NCI-H1105 treated with DMSO at 0.1 percent for 48 hours (cell line): Measurements from ENCODE around the gene HMX3.
"Not testable (repeated sequence)": the region's sequence is repeated elsewhere in the genome, so short reads cannot be mapped to it uniquely, and the experiment has no call there.

Experiments used
- DNase-seq: peaks from one replicate; lab custom pipeline; 2025; lab: John Stamatoyannopoulos, UW

The HMX3 gene

DNA sequence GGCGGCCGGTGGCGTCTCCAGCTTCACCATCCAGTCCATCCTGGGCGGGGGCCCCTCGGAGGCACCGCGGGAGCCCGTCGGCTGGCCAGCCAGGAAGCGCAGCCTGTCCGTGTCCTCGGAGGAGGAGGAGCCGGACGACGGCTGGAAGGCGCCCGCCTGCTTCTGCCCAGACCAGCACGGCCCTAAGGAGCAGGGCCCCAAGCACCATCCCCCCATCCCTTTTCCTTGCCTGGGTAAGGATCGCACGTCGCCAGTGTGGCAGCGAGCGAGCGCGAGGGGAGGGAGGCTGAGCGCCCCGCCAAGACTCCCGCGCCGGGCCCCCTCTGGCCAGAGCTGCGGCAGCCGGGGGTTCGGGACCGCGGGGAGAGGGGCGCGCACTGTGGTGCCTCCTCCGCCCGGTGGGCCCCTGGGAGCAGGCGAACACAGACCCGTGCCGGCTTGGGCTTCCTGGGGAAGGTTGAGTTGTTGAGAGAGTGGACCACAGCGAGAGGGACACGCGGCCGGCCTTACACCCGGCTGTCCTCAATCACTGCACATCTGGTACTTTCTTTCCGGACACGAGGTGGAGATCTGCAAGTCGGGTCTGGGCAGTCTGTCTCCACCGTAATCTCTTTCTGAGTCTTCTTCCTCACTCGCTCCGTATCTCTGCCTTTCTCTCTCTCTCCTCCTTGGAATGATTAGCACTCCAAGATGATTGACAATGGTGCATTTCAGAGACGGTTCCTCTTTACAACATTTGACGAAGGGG, 12.8 kb downstream of the HMX3 start:
- peak; percentile 28 for DNase-seq

DNA sequence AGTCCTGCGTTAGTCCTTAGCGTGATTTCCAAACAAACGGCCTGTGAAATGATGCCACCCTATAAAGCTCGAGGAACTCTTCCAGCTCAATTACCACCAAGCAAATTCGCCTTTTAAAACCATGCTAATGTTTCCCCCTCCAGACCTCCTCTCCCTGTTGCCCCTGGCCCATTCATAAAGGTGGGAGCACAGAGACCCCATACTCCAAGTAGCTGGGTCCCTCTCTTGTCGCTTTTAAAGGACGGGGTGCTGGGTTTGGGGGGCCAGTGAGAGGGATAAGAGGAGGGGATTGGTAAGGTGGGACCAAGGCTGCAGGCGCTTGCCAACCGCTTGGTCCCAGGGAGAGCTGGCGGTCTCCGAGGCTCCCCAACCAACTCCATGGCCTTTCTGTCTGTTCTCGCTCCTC, 13.4 kb downstream of the HMX3 start:
- DNase-seq: peak; percentile 14

- peak; percentile 24 for DNase-seq
Observed at GRCh38 chr10:123149568-123150270, 13.9 kb downstream of the HMX3 start.

- DNase-seq: no peak
Observed at GRCh38 chr10:123150271-123150985, 14.7 kb downstream of the HMX3 start.

GRCh38 chr10:123150986-123151736, 15.4 kb downstream of the HMX3 start:
- DNase-seq: no peak

DNA sequence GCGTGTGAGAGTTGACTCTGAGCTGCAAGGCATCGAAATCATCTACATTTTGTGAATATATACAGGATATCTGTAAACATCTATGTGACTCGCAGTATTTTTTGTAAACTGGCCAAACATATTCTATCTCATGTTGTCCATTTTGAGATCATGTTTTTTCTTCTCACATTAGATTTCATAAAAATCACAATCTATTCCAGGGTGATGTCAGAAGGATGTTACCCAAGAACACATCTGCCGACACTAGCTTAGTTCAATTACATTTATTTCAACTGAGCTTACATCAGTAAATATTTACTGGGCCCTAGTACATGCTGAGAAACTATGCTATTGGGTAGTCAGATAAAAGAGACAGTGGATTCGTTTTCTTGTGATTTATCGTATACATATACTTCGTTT, 16.0 kb downstream of the HMX3 start:
- DNase-seq: no peak

DNA sequence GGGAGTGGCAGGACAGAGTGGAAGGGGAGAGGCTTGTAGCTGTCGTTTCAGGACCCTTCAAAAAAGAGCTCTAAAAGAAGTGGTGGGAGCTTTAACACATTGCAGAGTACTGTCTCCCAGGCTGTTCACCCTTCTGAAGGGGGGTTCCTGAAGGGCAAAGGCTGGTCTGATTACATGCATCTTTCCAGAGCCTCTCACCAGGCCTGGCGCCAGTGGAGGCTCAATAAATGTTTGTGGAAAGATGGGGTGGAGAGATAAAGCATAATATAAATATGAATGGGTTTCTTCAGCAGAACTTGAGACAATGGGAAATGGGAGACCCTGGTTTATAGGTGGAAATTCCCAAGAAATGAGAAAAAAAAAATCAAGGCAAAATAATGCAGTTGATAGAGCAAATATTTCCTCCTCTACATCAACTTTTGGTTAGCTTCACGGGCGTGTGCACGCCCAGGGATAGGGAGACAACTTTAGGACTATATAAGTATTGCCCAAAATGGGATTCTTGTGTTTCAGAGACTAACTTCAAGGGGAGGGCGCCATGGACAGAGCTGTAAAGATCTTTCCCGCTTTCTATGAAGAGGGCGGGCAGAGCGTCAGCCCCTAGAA, 17.8 kb downstream of the HMX3 start:
- no peak for DNase-seq

DNA sequence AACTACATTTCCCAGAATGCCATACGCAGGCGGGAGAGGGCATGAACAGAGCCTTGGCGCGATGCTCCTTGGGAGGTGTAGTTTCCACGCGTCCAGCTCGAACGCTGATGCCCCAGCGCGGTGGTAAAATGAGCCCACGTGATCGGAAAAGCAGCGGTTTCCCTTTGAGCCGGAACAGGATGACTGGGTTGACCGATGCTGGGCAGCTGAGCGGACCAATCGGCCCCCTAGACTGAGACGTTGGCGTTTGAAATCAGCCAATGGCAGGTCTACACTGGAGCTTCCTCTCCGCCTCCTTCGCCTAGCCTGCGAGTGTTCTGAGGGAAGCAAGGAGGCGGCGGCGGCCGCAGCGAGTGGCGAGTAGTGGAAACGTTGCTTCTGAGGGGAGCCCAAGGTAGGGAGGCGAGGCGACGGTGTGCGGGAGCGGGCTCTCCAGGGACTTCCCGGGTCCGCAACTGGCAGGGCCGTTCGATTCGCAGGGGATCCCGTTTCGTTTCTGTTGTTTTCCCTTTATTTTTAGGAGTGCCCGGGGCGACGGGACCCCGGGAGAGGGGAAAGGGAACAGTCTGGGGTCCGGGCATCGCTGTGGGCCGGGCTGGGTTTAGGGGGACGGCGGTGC, 18.4 kb downstream of the HMX3 start, which contains the start of gene BUB3:
Gene BUB3 (plus strand): TSS at position 311 of the 619 bp plus-strand sequence. CDS start 516 bp downstream, outside the sequence.
- peak; percentile 97 for DNase-seq

- DNase-seq: no peak
Observed at GRCh38 chr10:123154711-123155505, 19.1 kb downstream of the HMX3 start.

GRCh38 chr10:123156078-123156477, 20.3 kb downstream of the HMX3 start:
- no peak for DNase-seq

DNA sequence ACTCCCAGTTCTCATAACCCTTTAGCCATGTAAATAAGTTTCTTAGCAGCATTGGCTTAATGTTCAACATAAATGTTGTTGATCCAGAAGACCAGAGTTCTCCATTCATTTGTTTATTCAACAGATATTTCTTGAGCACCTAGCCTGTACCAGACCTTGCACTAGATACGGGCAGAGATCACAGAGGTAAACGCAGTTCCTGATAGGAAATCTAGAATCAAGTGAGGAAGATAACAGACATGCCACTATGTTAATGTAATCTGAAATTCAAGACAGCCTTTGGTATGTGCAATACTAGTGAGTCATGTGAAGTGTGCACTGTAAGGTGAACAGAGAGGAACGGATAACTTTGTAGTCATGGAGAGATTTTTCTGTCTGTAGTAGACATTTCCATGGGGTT, 21.4 kb downstream of the HMX3 start:
- DNase-seq: no peak

DNA sequence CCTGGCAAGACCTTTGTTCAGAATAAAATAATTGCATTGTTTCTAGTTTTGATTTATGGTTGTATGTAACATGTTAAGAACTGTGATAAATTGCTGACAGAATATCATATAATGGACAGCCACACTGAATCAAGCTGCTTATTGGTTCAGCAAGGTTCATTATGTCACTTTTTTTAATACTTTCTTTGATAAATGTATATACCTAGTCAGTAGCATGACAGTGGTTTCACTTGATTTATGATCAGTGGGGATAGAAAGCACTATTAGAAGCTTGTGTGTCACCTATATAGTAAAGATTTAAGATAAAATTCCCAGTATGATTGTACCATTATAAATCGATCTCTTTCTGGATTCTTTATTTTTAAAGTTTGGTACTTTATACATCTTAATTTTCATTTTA, 22.9 kb downstream of the HMX3 start:
- no peak for DNase-seq

DNA sequence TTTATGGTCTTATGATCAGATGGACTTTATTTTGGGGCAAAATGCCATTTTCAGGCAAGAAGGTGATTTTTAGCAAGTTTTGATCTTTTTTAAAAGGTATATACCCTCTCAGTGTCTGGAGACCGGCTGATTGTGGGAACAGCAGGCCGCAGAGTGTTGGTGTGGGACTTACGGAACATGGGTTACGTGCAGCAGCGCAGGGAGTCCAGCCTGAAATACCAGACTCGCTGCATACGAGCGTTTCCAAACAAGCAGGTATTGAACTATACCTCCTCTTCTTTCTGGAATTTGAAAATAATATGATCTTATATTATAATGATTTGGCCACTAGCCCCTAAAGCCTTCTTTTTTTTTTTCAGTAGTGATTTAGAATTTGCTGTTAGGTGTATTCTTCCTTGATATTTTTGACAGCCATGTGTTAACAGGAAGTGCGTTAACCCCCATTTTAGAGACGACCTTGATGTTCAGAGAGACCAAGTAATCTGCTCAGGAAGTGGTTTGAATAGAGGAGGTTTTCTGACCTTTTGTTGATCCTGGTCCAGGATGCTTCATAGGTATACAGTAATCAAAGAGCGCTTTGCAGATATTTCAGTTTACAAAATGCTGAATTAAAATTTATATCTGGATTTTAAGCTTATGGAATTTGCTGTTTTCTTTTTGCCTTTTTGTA, 24.7 kb downstream of the HMX3 start:
- no peak for DNase-seq

- DNase-seq: no peak
Observed at GRCh38 chr10:123164319-123164718, 28.5 kb downstream of the HMX3 start.

GRCh38 chr10:123165445-123166072, 29.8 kb downstream of the HMX3 start:
- DNase-seq: peak; percentile 24

DNA sequence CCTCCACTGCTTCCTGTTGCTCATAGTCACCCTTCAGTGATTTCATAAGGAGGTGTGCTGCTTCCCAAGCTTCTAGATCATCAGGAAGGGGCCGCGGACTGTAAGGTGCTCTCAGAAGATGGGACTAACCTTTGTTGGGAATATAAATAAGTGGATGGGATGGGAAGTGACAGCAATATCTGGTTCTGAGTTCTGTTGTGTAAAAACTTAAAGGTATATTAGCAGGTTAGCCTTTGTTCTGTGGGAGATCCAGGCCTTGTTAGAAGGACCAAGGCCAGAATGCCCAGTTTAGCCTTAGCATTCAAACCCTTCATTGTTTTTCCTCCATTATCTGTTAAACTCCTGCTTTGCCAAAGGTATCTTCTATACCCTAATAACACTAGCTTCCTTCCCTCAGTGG, 30.8 kb downstream of the HMX3 start:
- DNase-seq: no peak

- no peak for DNase-seq
Observed at GRCh38 chr10:123170961-123171360, 35.2 kb downstream of the HMX3 start.

GRCh38 chr10:123171616-123172015, 35.8 kb downstream of the HMX3 start:
- DNase-seq: not testable (repeated sequence)
